GM12801 (cell line): ENCODE data around the gene OR10A2.

ENCODE experiments used
- CTCF ChIP-seq: IDR thresholded peaks from one replicate; pipeline ENCODE4 v1.5.1; 2011; ENCODE audit warnings: control low read depth; ENCODE audit not compliant: insufficient read length; ENCODE audit errors: extremely low read depth

OR10A2 gene

DNA sequence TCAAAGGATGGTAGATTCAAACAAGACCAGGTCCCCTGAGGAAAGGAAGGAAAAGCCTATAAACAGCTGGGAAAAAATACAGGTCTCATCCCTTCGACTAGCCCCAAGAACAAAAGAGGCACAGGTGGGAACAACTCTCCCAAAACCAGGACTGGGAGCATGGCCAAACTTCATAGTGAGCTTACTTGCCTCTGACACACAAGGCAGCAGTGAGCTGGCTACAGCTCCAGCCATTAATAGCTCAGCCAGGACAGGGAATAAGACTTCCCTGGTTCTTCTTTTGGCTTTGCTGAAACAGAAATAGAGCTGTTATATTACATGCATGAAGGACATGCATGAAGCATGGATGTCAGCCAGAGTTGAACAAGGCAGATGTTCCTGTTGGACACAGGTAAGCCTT lies at the start of gene OR10A2:
Gene OR10A2, plus strand, starts transcription at position 97 of the 400 bp plus-strand sequence. CDS start 6,698 bp downstream, outside the sequence.
- no peak for TF ChIP-seq CTCF

DNA sequence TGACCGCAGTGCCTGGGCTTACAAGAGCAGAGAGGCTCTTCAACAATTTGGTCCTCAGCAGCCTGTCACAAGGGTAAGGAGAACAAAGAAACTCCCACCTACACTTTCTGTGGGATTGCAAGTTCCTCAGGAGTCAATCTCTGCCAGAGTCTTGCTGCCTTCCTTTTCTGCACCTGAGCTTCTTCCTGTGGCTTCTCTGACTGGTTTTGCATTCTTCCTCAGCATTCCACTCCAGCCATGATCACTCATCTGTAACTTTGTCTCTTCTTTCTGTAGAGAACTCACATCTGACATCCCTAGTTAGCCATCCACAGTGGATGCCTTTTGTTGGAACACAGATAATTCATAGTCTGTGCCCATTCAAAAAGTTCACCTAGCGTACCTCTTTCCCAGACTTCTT lies 49.2 kb upstream of the OR10A2 start:
- no peak for TF ChIP-seq CTCF

- no peak for TF ChIP-seq CTCF
Measured at GRCh38 chr11:6817694-6818093, 45.2 kb upstream of the OR10A2 start.

GRCh38 chr11:6818967-6819366 lies 43.9 kb upstream of the OR10A2 start:
- TF ChIP-seq CTCF: no peak

DNA sequence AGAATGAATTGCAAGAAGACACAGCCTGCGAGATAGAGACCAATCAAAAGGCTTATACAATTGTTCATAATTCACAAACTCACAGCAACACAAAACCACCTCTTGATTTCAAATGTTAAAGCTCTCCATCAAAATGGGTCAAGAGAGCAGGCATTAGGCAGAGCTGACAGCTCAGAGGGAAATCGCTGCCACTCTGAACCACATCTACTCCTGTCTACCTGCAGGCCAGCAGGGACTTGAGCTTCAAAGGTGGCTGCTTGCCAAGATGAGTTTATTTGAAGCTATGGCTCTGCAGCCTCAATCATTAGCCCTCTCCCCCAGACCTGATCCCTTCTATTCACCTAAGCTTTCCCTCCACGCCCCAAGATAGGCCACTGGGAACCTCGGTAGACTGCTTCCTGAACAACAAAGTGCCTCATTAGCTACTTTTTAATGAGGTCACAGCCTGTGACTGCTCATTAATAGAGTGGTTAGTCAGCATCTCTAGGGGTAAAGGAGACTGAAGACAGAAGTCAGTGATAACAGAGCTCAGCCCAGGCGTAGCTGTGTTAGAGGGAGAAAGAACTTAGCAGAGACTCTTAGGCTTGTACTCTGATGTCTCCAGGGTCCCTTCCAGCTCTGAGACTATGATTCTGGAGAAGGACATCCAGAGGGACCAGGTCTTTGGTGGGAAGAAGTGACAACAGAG lies 38.6 kb upstream of the OR10A2 start:
- no peak for TF ChIP-seq CTCF

DNA sequence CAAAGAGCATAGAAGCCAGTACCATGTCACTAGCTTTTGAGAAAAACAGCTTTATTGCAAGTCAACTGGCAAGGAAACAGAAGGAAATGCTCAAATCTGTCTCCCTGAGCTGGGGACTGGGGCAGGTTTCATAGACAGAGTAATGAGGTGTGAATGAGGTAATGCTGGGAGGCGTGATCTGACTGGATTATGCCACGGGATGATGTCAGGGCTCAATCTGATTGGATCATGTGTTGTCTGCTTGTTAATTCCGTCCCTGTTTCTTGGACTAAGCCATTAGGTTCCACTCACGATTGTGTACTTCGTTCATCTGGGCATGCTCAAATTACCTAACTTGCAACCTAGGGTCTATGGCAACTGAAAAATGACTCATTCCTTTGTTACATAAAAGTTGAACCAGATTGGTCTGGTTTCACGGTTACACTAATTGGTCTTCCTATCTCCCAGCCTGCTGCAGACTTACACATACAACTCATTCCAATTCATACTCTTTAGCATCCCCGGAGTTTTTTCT lies 37.6 kb upstream of the OR10A2 start:
- no peak for TF ChIP-seq CTCF

DNA sequence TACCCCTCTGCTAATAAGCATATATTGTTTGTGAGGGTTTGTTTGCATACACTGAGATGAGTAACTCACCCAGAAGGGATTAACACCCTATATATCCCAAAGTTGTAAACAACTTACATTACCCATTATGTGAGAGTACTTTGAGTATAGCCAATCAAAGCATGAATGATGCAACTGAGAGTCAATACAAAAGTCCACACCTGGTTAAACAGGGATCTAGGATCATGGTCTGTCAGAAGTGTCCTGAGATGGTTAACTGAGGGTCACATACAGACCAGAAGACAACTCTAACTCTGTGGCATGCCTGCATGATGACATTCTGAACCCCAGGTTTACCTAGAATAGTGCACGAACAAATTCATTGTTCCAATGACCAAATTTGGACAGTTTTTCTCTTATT lies 34.8 kb upstream of the OR10A2 start:
- TF ChIP-seq CTCF: no peak
